ENCODE results near the gene NSMCE1. TPM values are rescaled to one million over a fixed set of nuclear protein-coding genes. Genes with fewer than 3 reads are reported as not detected.

The NSMCE1 gene
- total and polyA plus RNA-seq, 2 of the 8 experiments (the other 6 are each of a cell fraction or from before 2014, with no cell fraction given) = 8.1 to 16.6 TPM

DNA sequence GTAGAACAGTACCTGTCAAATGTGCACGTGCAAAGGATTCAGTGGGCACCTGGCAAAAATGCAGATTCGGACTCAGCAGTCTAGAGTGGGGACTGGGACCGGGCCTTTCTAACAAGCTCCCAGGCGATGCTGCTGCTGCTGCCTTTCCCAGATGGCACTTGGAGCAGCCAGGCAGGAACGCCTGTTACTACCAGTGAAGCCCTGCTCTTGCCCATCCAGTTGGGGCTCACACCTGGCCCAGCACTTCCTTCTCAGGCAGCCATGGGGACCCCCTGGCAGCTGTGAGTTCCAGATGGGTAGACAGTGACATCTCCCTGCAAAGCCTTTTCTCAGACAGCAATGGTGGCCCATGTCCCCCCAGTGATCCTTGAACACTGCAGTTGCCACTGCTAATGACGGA, 34.8 kb downstream of the NSMCE1 start:
- H3K4me3 ChIP-seq (ENCODE audit: extremely low read depth in 1 of 4, insufficient read depth in 2 of 4, low read depth in 3 of 4, low read length in 4 of 4) = no peak overlapping the region
- H3K14ac ChIP-seq (ENCODE audit: insufficient read length) = no peak overlapping the region
- no peak overlapping the region for H4K8ac ChIP-seq (ENCODE audit: extremely low read depth, insufficient read depth, low read length)
- no peaks in the 10 kb centered on the region for H3K79me1 ChIP-seq (ENCODE audit: low read depth, low read length)
- FAIRE-seq (no peak), DNase-seq (ENCODE audit: low read depth in 1 of 2, low spot score in 2 of 2) (no peak)
- H3K23me2 ChIP-seq (ENCODE audit: low read depth, low read length) = no peaks in the 10 kb centered on the region
- H2AFZ ChIP-seq (ENCODE audit: low read length) = no peak overlapping the region
- no peak overlapping the region for H2BK120ac ChIP-seq (replicated peaks; ENCODE audit: low read depth, low read length)
- H3K9me3 ChIP-seq (ENCODE audit: insufficient read depth in 2 of 2, low read depth in 1 of 2, low read length in 1 of 2) = no peaks in the 10 kb centered on the region
- no peak overlapping the region for H2BK15ac ChIP-seq (ENCODE audit: low read length)
- H3K27ac ChIP-seq (ENCODE audit: low read depth, low read length) = no peak overlapping the region
- H2BK12ac ChIP-seq (ENCODE audit: low read depth, low read length) = no peak overlapping the region
- no peak overlapping the region for H3K56ac ChIP-seq (replicated peaks; ENCODE audit: insufficient read length, low read depth, low read length)
- no peaks in the 10 kb centered on the region; a peak in 1 of 7 replicates for H3K4me1 ChIP-seq (replicated peaks in 1 of 4; ENCODE audit: control insufficient read depth in 3 of 4, insufficient read depth in 4 of 4, low read length in 3 of 4)
- H4K91ac ChIP-seq (replicated peaks; ENCODE audit: insufficient read length, low read length) = no peak overlapping the region
- H3K36me3 ChIP-seq (ENCODE audit: control insufficient read depth in 2 of 4, insufficient read depth in 4 of 4, low read length in 3 of 4) = 0 out of 8 replicates have a peak, but pooled peaks cover 0 to 3% (median 0%) of the 10 kb centered on the region in 4 experiments
- no peak overlapping the region for H4K5ac ChIP-seq (ENCODE audit: insufficient read length, low read depth, low read length)
- H3K79me2 ChIP-seq (ENCODE audit: control insufficient read depth in 1 of 2, insufficient read depth in 2 of 2, low read length in 2 of 2) = no peaks in the 10 kb centered on the region
- H3K4ac ChIP-seq (replicated peaks; ENCODE audit: insufficient read length, low read depth, low read length) = no peak overlapping the region
- H3K27me3 ChIP-seq (replicated peaks in 1 of 4; ENCODE audit: control insufficient read depth in 3 of 4, extremely low read depth in 1 of 4, insufficient read depth in 3 of 4, low read length in 3 of 4) = no peaks in the 10 kb centered on the region
- no peak overlapping the region; a peak in 1 of 7 replicates for H3K9ac ChIP-seq (replicated peaks in 1 of 4; ENCODE audit: extremely low read depth in 1 of 4, low read depth in 3 of 4, low read length in 3 of 4)
- no peak overlapping the region for H2BK20ac ChIP-seq (ENCODE audit: low read length)
- no peak overlapping the region for H3K4me2 ChIP-seq (ENCODE audit: insufficient read depth in 1 of 2, low read depth in 2 of 2, low read length in 2 of 2)
- H4K20me1 ChIP-seq (replicated peaks in 1 of 2; ENCODE audit: control insufficient read depth in 1 of 2, insufficient read depth in 2 of 2, low read length in 2 of 2) = peaks cover 0 to 1% of the 10 kb centered on the region in 2 experiments
- H3K18ac ChIP-seq (ENCODE audit: extremely low read depth, low read length) = no peak overlapping the region
- no peak overlapping the region for H3K23ac ChIP-seq (ENCODE audit: insufficient read length)
- H2BK5ac ChIP-seq (ENCODE audit: low read depth, low read length) = no peak overlapping the region
- ChIA-PET POLR2A (ENCODE audit: partially characterized antibody) (interaction anchor here (1.1 kb wide), 1 partner anchor 93 kb away, joined by 3 read pairs; no protein-coding TSS in a partner anchor), CTCF (ENCODE audit: partially characterized antibody) (interaction anchor here (0.7 to 17.4 kb wide), 22 partner anchors 9 to 221 kb away, joined by 3 to 241 read pairs (median 6); no protein-coding TSS in a partner anchor)
- WGBS, 2 experiments (ENCODE audit: extremely low coverage in 1 of 2, insufficient coverage in 1 of 2, insufficient read length in 1 of 2, insufficient replicate concordance in 2 of 2, low coverage in 1 of 2, low lambda C conversion rate in 2 of 2, missing lambda C conversion rate in 1 of 2) = 83% methylated on average over 6 of the region's 6 CpGs; no CpG with 5 or more reads in 1 of the 2 experiments
- no peak overlapping the region for H2AK5ac ChIP-seq (ENCODE audit: low read depth, low read length)
- TF ChIP-seq BRCA1 (IDR thresholded peaks at IDR 0.05; ENCODE audit: low read depth, low read length) = no peak
- no peak for TF ChIP-seq SUZ12 (IDR thresholded peaks at IDR 0.05; ENCODE audit: low read length)
- no peak for TF ChIP-seq MAFK (IDR thresholded peaks at IDR 0.05; ENCODE audit: low read depth, low read length)
- no peak for TF ChIP-seq RBBP5 (IDR thresholded peaks at IDR 0.05; ENCODE audit: borderline replicate concordance, low read depth, low read length)
- TF ChIP-seq RXRA (IDR thresholded peaks at IDR 0.05; ENCODE audit: insufficient read depth, low read depth, low read length) = no peak
- TF ChIP-seq EP300 (IDR thresholded peaks at IDR 0.05; ENCODE audit: borderline replicate concordance in 1 of 2, low read depth in 2 of 2, low read length in 2 of 2) = no peak
- TF ChIP-seq JUND (IDR thresholded peaks at IDR 0.05; ENCODE audit: low read length) = no peak
- TF ChIP-seq YY1 (IDR thresholded peaks at IDR 0.05; ENCODE audit: low read depth, low read length) = no peak
- no peak for TF ChIP-seq RNF2 (IDR thresholded peaks at IDR 0.05; ENCODE audit: borderline replicate concordance, low read depth, low read length, missing control alignments, poor library complexity, severe bottlenecking)
- no peak for TF ChIP-seq GABPA (IDR thresholded peaks at IDR 0.05; ENCODE audit: borderline replicate concordance, insufficient read depth, low read length)
- TF ChIP-seq CHD2 (IDR thresholded peaks at IDR 0.05; ENCODE audit: low read length) = no peak
- TF ChIP-seq, protein P1, sequence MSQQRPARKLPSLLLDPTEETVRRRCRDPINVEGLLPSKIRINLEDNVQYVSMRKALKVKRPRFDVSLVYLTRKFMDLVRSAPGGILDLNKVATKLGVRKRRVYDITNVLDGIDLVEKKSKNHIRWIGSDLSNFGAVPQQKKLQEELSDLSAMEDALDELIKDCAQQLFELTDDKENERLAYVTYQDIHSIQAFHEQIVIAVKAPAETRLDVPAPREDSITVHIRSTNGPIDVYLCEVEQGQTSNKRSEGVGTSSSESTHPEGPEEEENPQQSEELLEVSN (IDR thresholded peaks at IDR 0.05) = no peak
- TF ChIP-seq EGR1 (IDR thresholded peaks at IDR 0.05; ENCODE audit: borderline replicate concordance, low read depth, low read length) = no peak

Data from H1 (cell line).